Iris pigment epithelial cell (primary cell): ENCODE results near the gene MRPL17.

Experiments used
- DNase-seq: peaks from one replicate; pipeline ENCODE4 v3.0.0-alpha.2; 2011; ENCODE audit warnings: low read depth

The MRPL17 gene

DNA sequence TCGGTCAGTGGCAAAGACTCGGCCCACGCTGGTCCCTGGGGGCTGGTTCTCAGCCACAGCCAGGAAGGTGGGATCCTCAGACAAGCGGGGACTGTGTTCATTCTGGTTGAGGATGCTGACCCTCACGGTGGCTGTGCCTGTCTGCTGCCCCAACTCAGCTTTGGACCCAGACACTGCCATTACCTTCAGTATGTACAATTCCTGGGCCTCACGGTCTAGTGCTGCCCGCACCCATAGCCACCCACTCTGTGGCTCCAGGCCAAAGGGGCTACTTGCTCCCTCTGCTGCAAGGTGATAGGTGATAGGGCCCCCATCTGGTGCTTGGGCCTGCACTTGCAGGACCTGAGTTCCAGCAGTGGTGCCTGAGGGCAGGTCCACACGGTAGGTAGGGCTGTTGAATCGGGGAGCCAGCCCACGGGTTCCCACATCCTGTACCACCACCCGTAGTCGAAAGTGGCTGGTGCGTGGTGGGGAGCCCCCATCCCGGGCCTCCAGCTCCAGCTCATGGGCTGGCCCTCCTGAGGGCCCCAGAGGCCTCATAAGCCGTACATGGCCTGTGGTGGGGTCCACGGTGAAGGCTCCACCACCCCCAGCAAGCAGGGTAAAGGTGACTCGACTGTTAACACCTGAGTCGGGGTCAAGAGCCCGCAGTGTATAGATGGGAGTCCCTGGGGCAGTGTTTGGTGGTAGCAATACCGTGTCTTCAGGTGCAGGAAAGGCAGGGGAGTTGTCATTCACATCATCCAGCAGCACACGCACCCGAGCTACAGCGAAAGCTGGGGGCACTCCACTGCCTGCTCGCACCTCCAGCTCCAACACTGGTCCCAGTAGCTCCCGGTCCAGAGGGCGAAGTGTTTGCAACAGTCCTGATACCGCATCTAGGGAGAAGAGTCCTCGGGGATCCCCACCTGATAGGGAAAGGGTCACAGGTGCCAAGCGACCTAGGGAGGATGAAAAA is 50.7 kb downstream of the MRPL17 start:
- no peak for DNase-seq

DNA sequence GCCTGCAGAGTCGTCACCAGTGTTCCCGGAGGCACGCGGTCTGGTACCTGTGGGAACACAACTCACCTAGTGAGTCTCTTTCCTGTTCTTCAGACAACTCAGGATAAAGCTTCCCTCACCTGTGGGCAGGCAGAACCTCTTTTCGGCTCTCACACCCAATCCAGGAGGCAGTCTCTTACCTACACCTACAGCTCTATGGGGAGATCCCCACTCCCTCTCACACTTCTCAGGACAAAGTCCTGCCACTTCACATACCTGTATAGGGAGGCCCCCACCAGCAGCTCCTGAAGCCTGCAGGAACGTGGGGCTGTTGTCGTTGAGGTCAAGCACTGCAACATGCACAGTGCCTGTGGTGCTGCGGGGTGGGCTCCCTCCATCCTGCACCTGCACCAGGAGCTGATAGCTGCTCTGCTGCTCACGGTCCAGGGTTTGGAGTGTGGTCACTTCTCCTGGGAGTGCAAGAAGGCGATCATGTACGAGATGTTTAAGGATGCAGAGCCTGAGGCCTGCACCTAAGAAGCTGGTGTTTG is 51.7 kb downstream of the MRPL17 start:
- DNase-seq = no peak

DNA sequence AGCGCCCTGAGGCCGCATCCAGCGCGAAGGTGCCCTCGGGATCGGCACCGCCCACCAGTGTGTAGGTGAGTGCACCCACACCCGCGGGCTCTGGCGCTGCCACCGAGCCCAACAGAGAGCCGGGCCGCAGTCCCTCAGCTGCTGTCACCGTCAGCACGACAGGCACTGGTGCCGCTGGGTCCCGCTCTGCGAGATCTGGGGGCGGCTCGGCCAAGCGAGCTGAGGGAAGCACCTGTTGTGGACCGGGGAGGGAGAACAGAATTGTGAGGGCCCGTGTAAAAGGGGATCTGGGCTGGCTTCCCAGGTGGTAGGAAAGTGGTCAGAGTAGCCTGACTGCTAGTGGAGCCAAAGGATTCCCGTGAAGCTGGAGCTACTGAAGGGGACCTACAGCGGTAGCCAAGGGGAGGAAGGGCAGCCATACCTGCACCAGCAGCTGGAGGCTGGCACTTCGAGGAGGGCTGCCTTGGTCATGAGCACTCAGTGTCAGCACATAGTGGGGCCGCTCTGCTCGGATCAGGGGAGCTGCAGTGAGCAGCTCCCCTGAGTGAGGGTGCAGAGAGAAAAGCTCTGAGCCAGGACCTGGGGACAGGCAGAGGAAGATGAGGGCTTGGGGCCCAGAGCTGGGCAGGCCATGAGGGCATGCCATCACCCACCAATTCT is 52.4 kb downstream of the MRPL17 start:
- DNase-seq = no peak
